ENCODE data around the gene ZNF329. TPM values are rescaled to one million over a fixed set of nuclear protein-coding genes. Genes with fewer than 3 reads are reported as not detected.

The ZNF329 gene
- total RNA-seq, 6 experiments from 2014 or later: 2.0 to 7.2 (median 2.9) TPM

- no peaks in the 10 kb centered on the region for H3K36me3 ChIP-seq
- peaks cover 4 to 38% (median 11%) of the 10 kb centered on the region in 4 donors for H3K9me3 ChIP-seq
- ATAC-seq (no peak), DNase-seq (no peak)
- intact Hi-C loops (cut with DNase I): no loop called here
- H3K4me1 ChIP-seq: no peaks in the 10 kb centered on the region
- 69% methylated on average over 1 of the region's 1 CpG for WGBS (ENCODE audit: insufficient coverage, low coverage, low lambda C conversion rate, missing lambda C conversion rate)
- H3K4me3 ChIP-seq: no peak overlapping the region
- TF ChIP-seq POLR2A (IDR thresholded peaks at IDR 0.05) (no peak), CTCF (IDR thresholded peaks at IDR 0.05) (no peak)
- no peak overlapping the region for H3K27ac ChIP-seq
- H3K27me3 ChIP-seq: no peaks in the 10 kb centered on the region
These were observed 15.7 kb upstream of the ZNF329 start for GRCh38 chr19:58166268-58166667.

- 90% methylated on average over 8 of the region's 53 CpGs for WGBS (ENCODE audit: insufficient coverage, low coverage, low lambda C conversion rate, missing lambda C conversion rate)
- TF ChIP-seq POLR2A (IDR thresholded peaks at IDR 0.05): no peak
- no peak for TF ChIP-seq CTCF (IDR thresholded peaks at IDR 0.05)
- intact Hi-C loops (cut with DNase I): loop anchor here (5.0 to 10.0 kb wide), 2 partner anchors 135 to 422 kb away; no protein-coding TSS in a partner anchor
- ATAC-seq (no peak), DNase-seq (no peak)
- Histone ChIP-seq H3K4me1 (peaks cover 0 to 8% (median 2%) of the 10 kb centered on the region in 4 donors), H3K36me3 (no peaks in the 10 kb centered on the region), H3K9me3 (peaks cover 0 to 5% (median 0%) of the 10 kb centered on the region in 4 donors), H3K4me3 (no peak overlapping the region), H3K27ac (no peak overlapping the region), H3K27me3 (no peaks in the 10 kb centered on the region)
These were observed 6.6 kb upstream of the ZNF329 start for GRCh38 chr19:58157045-58157728.

GRCh38 chr19:58154679-58155648 is 4.4 kb upstream of the ZNF329 start:
- intact Hi-C loops (cut with DNase I): loop anchor here (5.0 to 10.0 kb wide), 2 partner anchors 133 to 420 kb away; no protein-coding TSS in a partner anchor
- WGBS (ENCODE audit: insufficient coverage, low coverage, low lambda C conversion rate, missing lambda C conversion rate): 4% methylated on average over 38 of the region's 85 CpGs
- ATAC-seq (peak; percentile 94), DNase-seq (peak; percentile 96 to 97 (median 97))
- H3K36me3 ChIP-seq: no peaks in the 10 kb centered on the region
- no peaks in the 10 kb centered on the region for H3K27me3 ChIP-seq
- H3K4me1 ChIP-seq: peaks cover 0 to 14% (median 2%) of the 10 kb centered on the region in 4 donors
- H3K9me3 ChIP-seq: no peaks in the 10 kb centered on the region
- peak overlapping the region; percentile 71 to 88 (median 84) for H3K27ac ChIP-seq
- H3K4me3 ChIP-seq: peak overlapping the region; percentile 97 to 100 (median 98)
- TF ChIP-seq CTCF (IDR thresholded peaks at IDR 0.05) (peak; percentile 91 to 99 (median 94)), POLR2A (IDR thresholded peaks at IDR 0.05) (peak; percentile 79)

- Histone ChIP-seq H3K27me3 (no peaks in the 10 kb centered on the region), H3K4me1 (peaks cover 0 to 19% (median 2%) of the 10 kb centered on the region in 4 donors), H3K4me3 (peak overlapping the region; percentile 97 to 100 (median 98)), H3K36me3 (no peaks in the 10 kb centered on the region), H3K9me3 (no peaks in the 10 kb centered on the region), H3K27ac (peak overlapping the region; percentile 71 to 88 (median 84))
- WGBS (ENCODE audit: insufficient coverage, low coverage, low lambda C conversion rate, missing lambda C conversion rate): 5% methylated on average over 9 of the region's 12 CpGs
- peak; percentile 2 to 40 (median 10) for ATAC-seq
- intact Hi-C loops (cut with DNase I): loop anchor here in 1 of 2 donors (10.0 kb wide), 1 partner anchor 419 kb away; no protein-coding TSS in a partner anchor
- TF ChIP-seq POLR2A (IDR thresholded peaks at IDR 0.05) (no peak), CTCF (IDR thresholded peaks at IDR 0.05) (no peak)
- peak; percentile 37 to 75 (median 75) for DNase-seq
These were observed 3.7 kb upstream of the ZNF329 start for GRCh38 chr19:58154287-58154678.

All from right lobe of liver (tissue), 6 donors.